Measurements from ENCODE around the gene MRE11. TPM values are rescaled to one million over a fixed set of nuclear protein-coding genes. Genes with fewer than 3 reads are reported as not detected.

Gene MRE11
- total RNA-seq, 2 experiments from 2014 or later: 33.1 to 37.3 TPM

- H3K4me3 Mint-ChIP-seq: no peak overlapping the region
- peaks cover 24% of the 10 kb centered on the region for H3K36me3 Mint-ChIP-seq (ENCODE audit: low read depth)
- no peaks in the 10 kb centered on the region for H3K9me3 Mint-ChIP-seq
- no peaks in the 10 kb centered on the region for H3K27me3 Mint-ChIP-seq (ENCODE audit: low read depth)
- CTCF ChIA-PET: interaction anchor here (0.6 to 1.1 kb wide), 2 partner anchors 18 to 294 kb away, joined by 3 read pairs; no protein-coding TSS in a partner anchor
- no peaks in the 10 kb centered on the region for H3K4me1 Mint-ChIP-seq (ENCODE audit: low read depth)
- intact Hi-C loops (cut with micrococcal nuclease): no loop called here
- DNase-seq: no peak
- no peak overlapping the region for H3K27ac Mint-ChIP-seq
These were observed 43.6 kb downstream of the MRE11 start for GRCh38 chr11:94450048-94450447.

- intact Hi-C loops (cut with micrococcal nuclease): no loop called here
- H3K36me3 Mint-ChIP-seq (ENCODE audit: low read depth): peaks cover 24% of the 10 kb centered on the region
- H3K27me3 Mint-ChIP-seq (ENCODE audit: low read depth): no peaks in the 10 kb centered on the region
- H3K4me3 Mint-ChIP-seq: no peak overlapping the region
- DNase-seq: no peak
- H3K4me1 Mint-ChIP-seq (ENCODE audit: low read depth): no peaks in the 10 kb centered on the region
- CTCF ChIA-PET: interaction anchor here (1.1 kb wide), 1 partner anchor 17 kb away, joined by 3 read pairs; no protein-coding TSS in a partner anchor
- no peaks in the 10 kb centered on the region for H3K9me3 Mint-ChIP-seq
- H3K27ac Mint-ChIP-seq: no peak overlapping the region
These were observed 44.2 kb downstream of the MRE11 start for GRCh38 chr11:94449437-94449836.

DNA sequence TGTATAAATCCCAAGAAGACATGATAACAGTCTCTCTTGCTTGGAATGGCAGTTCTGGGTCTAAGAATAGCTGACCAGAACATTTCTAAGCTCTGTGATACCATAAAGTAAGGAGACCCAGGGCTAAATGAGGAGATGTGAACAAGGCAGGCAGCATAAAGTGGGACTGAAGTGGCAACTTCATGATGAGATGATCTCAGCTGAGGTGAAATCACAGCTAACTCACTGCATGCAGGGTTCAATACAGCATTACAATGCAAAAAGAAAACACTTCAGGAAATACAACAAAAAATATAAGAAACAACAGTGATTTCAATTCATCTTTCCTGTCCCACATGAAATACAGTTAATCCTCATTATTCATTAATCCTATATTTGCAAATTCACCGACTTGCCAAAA lies 44.6 kb downstream of the MRE11 start:
- Mint-ChIP-seq H3K4me1 (ENCODE audit: low read depth) (no peaks in the 10 kb centered on the region), H3K27ac (no peak overlapping the region), H3K36me3 (ENCODE audit: low read depth) (peaks cover 28% of the 10 kb centered on the region), H3K27me3 (ENCODE audit: low read depth) (no peaks in the 10 kb centered on the region), H3K4me3 (no peak overlapping the region), H3K9me3 (no peaks in the 10 kb centered on the region)
- no peak for DNase-seq
- CTCF ChIA-PET: interaction anchor here (1.1 kb wide), 1 partner anchor 17 kb away, joined by 3 read pairs; no protein-coding TSS in a partner anchor
- intact Hi-C loops (cut with micrococcal nuclease): no loop called here

- H3K36me3 Mint-ChIP-seq (ENCODE audit: low read depth): peaks cover 30% of the 10 kb centered on the region
- intact Hi-C loops (cut with micrococcal nuclease): no loop called here
- no peaks in the 10 kb centered on the region for H3K9me3 Mint-ChIP-seq
- DNase-seq: no peak
- no peak overlapping the region for H3K27ac Mint-ChIP-seq
- CTCF ChIA-PET: no interaction called here
- no peak overlapping the region for H3K4me3 Mint-ChIP-seq
- H3K27me3 Mint-ChIP-seq (ENCODE audit: low read depth): no peaks in the 10 kb centered on the region
- H3K4me1 Mint-ChIP-seq (ENCODE audit: low read depth): no peaks in the 10 kb centered on the region
These were observed 46.5 kb downstream of the MRE11 start for GRCh38 chr11:94447149-94447548.

DNA sequence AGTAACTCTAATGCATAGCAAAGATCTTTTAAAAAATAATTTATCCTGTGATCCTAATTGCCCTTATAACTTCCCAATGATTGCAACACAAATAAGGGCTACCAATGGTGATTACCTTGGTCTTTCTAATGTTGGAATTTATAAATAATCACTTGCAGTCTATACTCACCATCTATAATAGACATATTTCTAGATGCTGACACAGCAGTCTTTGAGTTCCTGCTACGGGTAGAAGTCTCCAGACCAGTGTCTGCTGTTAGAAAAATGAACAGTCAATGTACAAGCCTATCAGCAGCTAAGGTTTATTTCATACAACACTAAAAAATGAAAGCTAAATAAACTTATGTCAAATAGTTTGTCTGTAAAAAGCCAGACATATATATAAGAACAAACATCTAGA lies 48.0 kb downstream of the MRE11 start:
- no peak for DNase-seq
- intact Hi-C loops (cut with micrococcal nuclease): no loop called here
- Mint-ChIP-seq H3K4me3 (no peak overlapping the region), H3K36me3 (ENCODE audit: low read depth) (peaks cover 42% of the 10 kb centered on the region), H3K27me3 (ENCODE audit: low read depth) (no peaks in the 10 kb centered on the region), H3K27ac (no peak overlapping the region), H3K4me1 (ENCODE audit: low read depth) (no peaks in the 10 kb centered on the region), H3K9me3 (no peaks in the 10 kb centered on the region)
- CTCF ChIA-PET: no interaction called here

GRCh38 chr11:94433049-94433448 lies 60.6 kb downstream of the MRE11 start:
- no peaks in the 10 kb centered on the region for H3K27me3 Mint-ChIP-seq (ENCODE audit: low read depth)
- intact Hi-C loops (cut with micrococcal nuclease): no loop called here
- CTCF ChIA-PET: no interaction called here
- peaks cover 71% of the 10 kb centered on the region for H3K36me3 Mint-ChIP-seq (ENCODE audit: low read depth)
- DNase-seq: no peak
- H3K4me3 Mint-ChIP-seq: no peak overlapping the region
- H3K9me3 Mint-ChIP-seq: peaks cover 2% of the 10 kb centered on the region
- H3K27ac Mint-ChIP-seq: no peak overlapping the region
- H3K4me1 Mint-ChIP-seq (ENCODE audit: low read depth): no peaks in the 10 kb centered on the region

DNA sequence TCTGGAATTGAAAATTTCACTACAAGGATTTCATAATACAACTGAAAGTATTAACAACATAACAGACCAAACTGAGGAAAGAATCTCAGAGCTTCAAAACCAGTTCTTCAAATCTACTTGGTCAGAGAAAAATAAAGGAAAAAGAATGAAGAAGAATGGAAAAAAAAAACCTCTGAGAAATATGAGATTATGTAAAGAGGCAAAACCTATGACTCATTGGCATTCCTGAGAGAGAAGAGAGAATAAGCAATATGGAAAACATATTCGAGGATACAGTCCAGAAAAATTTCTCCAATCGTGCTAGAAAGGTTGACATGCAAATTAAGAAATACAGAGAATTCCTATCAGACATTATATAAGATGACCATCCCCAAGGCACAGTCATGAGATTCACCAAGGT lies 69.0 kb downstream of the MRE11 start:
- H3K9me3 Mint-ChIP-seq: peaks cover 3% of the 10 kb centered on the region
- CTCF ChIA-PET: interaction anchor here (2.6 kb wide), 1 partner anchor 10 kb away, joined by 6 read pairs; no protein-coding TSS in a partner anchor
- H3K27ac Mint-ChIP-seq: no peak overlapping the region
- no peak for DNase-seq
- H3K36me3 Mint-ChIP-seq (ENCODE audit: low read depth): peaks cover 64% of the 10 kb centered on the region
- peaks cover 4% of the 10 kb centered on the region for H3K4me1 Mint-ChIP-seq (ENCODE audit: low read depth)
- no peak overlapping the region for H3K4me3 Mint-ChIP-seq
- H3K27me3 Mint-ChIP-seq (ENCODE audit: low read depth): no peaks in the 10 kb centered on the region
- intact Hi-C loops (cut with micrococcal nuclease): no loop called here

- H3K4me3 Mint-ChIP-seq: no peak overlapping the region
- H3K4me1 Mint-ChIP-seq (ENCODE audit: low read depth): peaks cover 4% of the 10 kb centered on the region
- H3K27me3 Mint-ChIP-seq (ENCODE audit: low read depth): no peaks in the 10 kb centered on the region
- peaks cover 3% of the 10 kb centered on the region for H3K9me3 Mint-ChIP-seq
- peaks cover 61% of the 10 kb centered on the region for H3K36me3 Mint-ChIP-seq (ENCODE audit: low read depth)
- CTCF ChIA-PET: interaction anchor here (0.9 to 2.6 kb wide), 2 partner anchors 10 to 16 kb away, joined by 6 read pairs; no protein-coding TSS in a partner anchor
- DNase-seq: no peak
- intact Hi-C loops (cut with micrococcal nuclease): no loop called here
- H3K27ac Mint-ChIP-seq: no peak overlapping the region
These were observed 69.6 kb downstream of the MRE11 start for GRCh38 chr11:94424011-94424410.

- Mint-ChIP-seq H3K36me3 (ENCODE audit: low read depth) (peaks cover 58% of the 10 kb centered on the region), H3K27me3 (ENCODE audit: low read depth) (no peaks in the 10 kb centered on the region), H3K4me3 (no peak overlapping the region), H3K27ac (no peak overlapping the region), H3K4me1 (ENCODE audit: low read depth) (peaks cover 4% of the 10 kb centered on the region), H3K9me3 (peaks cover 2% of the 10 kb centered on the region)
- intact Hi-C loops (cut with micrococcal nuclease): no loop called here
- CTCF ChIA-PET: interaction anchor here (0.9 to 2.6 kb wide), 2 partner anchors 11 to 16 kb away, joined by 6 read pairs; no protein-coding TSS in a partner anchor
- no peak for DNase-seq
These were observed 70.1 kb downstream of the MRE11 start for GRCh38 chr11:94423507-94423906.

DNA sequence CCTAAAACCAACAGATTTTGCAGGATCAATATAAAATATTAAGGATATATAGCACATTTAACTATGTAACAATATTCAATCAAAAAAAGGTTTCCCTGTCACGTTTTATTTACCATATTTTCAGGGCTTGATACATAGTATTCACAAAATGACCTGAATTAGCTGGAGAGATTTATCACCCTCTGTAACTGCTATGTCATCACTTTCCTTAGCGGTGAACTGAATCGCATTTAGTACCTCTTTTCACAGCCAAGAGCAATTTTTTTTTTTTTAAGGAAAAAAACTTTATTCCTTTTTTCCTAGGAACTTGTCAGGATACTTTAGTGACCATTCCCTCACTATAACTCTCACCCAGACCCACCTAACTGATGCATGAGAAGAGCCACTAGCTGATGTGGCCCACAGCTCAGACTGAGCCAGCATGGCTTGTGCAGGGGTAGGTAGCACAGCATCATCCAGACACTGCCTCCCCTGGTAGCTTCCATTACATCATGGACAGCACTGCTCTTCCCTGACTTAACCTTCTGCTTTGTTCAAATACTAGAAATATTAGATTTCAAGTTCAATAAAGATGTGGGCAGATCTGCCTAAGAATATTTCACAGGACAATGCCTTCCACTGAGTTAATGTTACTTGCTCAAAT lies 75.4 kb downstream of the MRE11 start:
- peaks cover 32% of the 10 kb centered on the region for H3K36me3 Mint-ChIP-seq (ENCODE audit: low read depth)
- DNase-seq: no peak
- intact Hi-C loops (cut with micrococcal nuclease): no loop called here
- no peak overlapping the region for H3K4me3 Mint-ChIP-seq
- no peaks in the 10 kb centered on the region for H3K9me3 Mint-ChIP-seq
- H3K4me1 Mint-ChIP-seq (ENCODE audit: low read depth): no peaks in the 10 kb centered on the region
- H3K27ac Mint-ChIP-seq: no peak overlapping the region
- H3K27me3 Mint-ChIP-seq (ENCODE audit: low read depth): no peaks in the 10 kb centered on the region
- CTCF ChIA-PET: interaction anchor here (1.2 kb wide), 1 partner anchor 37 kb away, joined by 4 read pairs; no protein-coding TSS in a partner anchor

GRCh38 chr11:94417386-94417987 lies 76.2 kb downstream of the MRE11 start:
- intact Hi-C loops (cut with micrococcal nuclease): no loop called here
- no peak for DNase-seq
- no peaks in the 10 kb centered on the region for H3K9me3 Mint-ChIP-seq
- CTCF ChIA-PET: interaction anchor here (1.2 kb wide), 1 partner anchor 38 kb away, joined by 4 read pairs; no protein-coding TSS in a partner anchor
- no peak overlapping the region for H3K27ac Mint-ChIP-seq
- H3K4me3 Mint-ChIP-seq: no peak overlapping the region
- H3K4me1 Mint-ChIP-seq (ENCODE audit: low read depth): no peaks in the 10 kb centered on the region
- H3K27me3 Mint-ChIP-seq (ENCODE audit: low read depth): no peaks in the 10 kb centered on the region
- peaks cover 31% of the 10 kb centered on the region for H3K36me3 Mint-ChIP-seq (ENCODE audit: low read depth)

DNA sequence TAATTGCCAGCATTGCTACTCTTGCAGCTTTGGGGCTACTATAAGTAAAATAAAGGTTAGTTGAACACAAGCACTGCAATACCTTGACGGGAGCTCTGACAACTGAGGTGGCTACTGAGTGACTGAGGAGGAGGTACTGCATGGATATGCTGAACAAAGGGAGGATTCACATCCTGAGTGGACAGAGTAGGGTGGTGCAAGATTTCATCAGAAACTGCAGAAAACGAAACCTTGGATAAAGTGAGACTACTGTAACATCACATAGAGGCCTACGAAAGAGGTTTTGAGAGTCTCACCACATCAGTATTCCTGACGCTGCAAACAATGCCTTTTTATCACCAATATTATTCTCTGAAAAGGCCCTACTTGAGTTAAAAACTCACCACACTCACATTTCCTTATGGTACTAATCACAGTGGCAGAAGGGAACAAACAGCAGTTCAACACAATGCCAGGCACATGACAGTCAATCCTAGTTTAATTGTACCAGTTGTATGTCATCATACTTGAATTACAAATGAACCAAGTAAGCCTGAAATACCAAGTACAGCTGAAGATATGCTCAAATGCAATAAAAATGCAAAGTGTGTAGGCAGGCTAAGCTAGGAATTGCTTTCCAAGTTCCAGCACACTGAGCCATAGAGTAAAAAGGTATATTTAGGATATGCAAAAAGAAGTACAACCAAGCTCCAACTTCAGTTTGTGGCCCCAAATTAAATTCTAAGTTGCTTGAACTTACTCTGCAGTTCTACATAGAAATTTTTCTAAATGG lies 88.4 kb downstream of the MRE11 start:
- no peak overlapping the region for H3K4me3 Mint-ChIP-seq
- peaks cover 16% of the 10 kb centered on the region for H3K36me3 Mint-ChIP-seq (ENCODE audit: low read depth)
- no peak for DNase-seq
- peaks cover 22% of the 10 kb centered on the region for H3K27me3 Mint-ChIP-seq (ENCODE audit: low read depth)
- intact Hi-C loops (cut with micrococcal nuclease): no loop called here
- CTCF ChIA-PET: interaction anchor here (0.6 kb wide), 1 partner anchor 107 kb away, joined by 3 read pairs; no protein-coding TSS in a partner anchor
- H3K4me1 Mint-ChIP-seq (ENCODE audit: low read depth): peaks cover 8% of the 10 kb centered on the region
- peaks cover 42% of the 10 kb centered on the region for H3K9me3 Mint-ChIP-seq
- no peak overlapping the region for H3K27ac Mint-ChIP-seq
